Spinal cord (tissue), 10 donors: Measurements from ENCODE around the gene ZNF805. TPM values are rescaled to one million over a fixed set of nuclear protein-coding genes. Genes with fewer than 3 reads are reported as not detected.

Experiments
- DNase-seq, 6 donors: peaks; one replicate each; pipeline versions ENCODE4 v3.0.0 to v3.0.0-alpha.2; 2013 to 2015; ENCODE audit warnings: low spot score in 6 of 6, low read depth in 4 of 6
- H3K27ac ChIP-seq: one replicate; pipeline ENCODE4 v1.5.1; 2013; ENCODE audit warnings: low read depth, low read length, control low read depth
- H3K27me3 ChIP-seq: one replicate; pipeline ENCODE4 v1.6.1; 2013; ENCODE audit warnings: low read length; ENCODE audit not compliant: control insufficient read depth, insufficient read depth
- H3K36me3 ChIP-seq: one replicate; pipeline ENCODE4 v1.6.1; 2013; ENCODE audit warnings: low read length; ENCODE audit not compliant: control insufficient read depth, insufficient read depth
- H3K4me1 ChIP-seq: one replicate; pipeline ENCODE4 v1.6.1; 2013; ENCODE audit warnings: low read length; ENCODE audit not compliant: control insufficient read depth, insufficient read depth
- H3K4me3 ChIP-seq: one replicate; pipeline ENCODE4 v1.5.1; 2013; ENCODE audit warnings: low read depth, low read length, control low read depth
- H3K9me3 ChIP-seq: one replicate; pipeline ENCODE4 v1.6.1; 2013; ENCODE audit warnings: low read length; ENCODE audit not compliant: control insufficient read depth, insufficient read depth
- WGBS: methylation state at CpG from one replicate; pipeline ENCODE4 v1.1.5; 2013; ENCODE audit warnings: missing lambda C conversion rate; ENCODE audit not compliant: insufficient coverage; 5-methylcytosine and 5-hydroxymethylcytosine counted together
- polyA plus RNA-seq, 2 donors: library from polyadenylated mRNA; unstranded; fragments of 120-200 nt; gene quantifications; one replicate each; pipeline ENCODE4 v1.2.1, GENCODE V29; 2013; ENCODE audit not compliant: insufficient read length in 2 of 2
- total RNA-seq, 2 donors: library from RNA; depleted of rRNA in 1 of 2; stranded (reverse); fragments of 120-200 nt in 1 of 2; fragments of >200 nt in 1 of 2; gene quantifications; one replicate each; pipeline versions ENCODE4 v1.2.3 to v1.2.4, GENCODE V29; 2013 to 2014
- donor health status: healthy.

Gene ZNF805
- total and polyA plus RNA-seq, 4 donors: 3.6 to 32.8 (median 16.6) TPM

- H3K36me3 ChIP-seq: peaks cover 6% of the 10 kb centered on the region
- no peaks in the 10 kb centered on the region for H3K27me3 ChIP-seq
- DNase-seq: no peak
- WGBS: 61% methylated on average over 5 of the region's 9 CpGs
- no peak overlapping the region for H3K27ac ChIP-seq
- no peak overlapping the region for H3K4me3 ChIP-seq
- peaks cover 5% of the 10 kb centered on the region for H3K4me1 ChIP-seq
- H3K9me3 ChIP-seq: no peaks in the 10 kb centered on the region
Observed at GRCh38 chr19:57231686-57232085, 8.7 kb upstream of the ZNF805 start.

- Histone ChIP-seq H3K4me1 (peaks cover 5% of the 10 kb centered on the region), H3K27me3 (no peaks in the 10 kb centered on the region), H3K9me3 (no peaks in the 10 kb centered on the region), H3K4me3 (no peak overlapping the region), H3K36me3 (peaks cover 6% of the 10 kb centered on the region), H3K27ac (no peak overlapping the region)
- WGBS: no CpG with 5 or more reads among the region's 1 CpG
- no peak for DNase-seq
Observed at GRCh38 chr19:57233207-57233606, 7.2 kb upstream of the ZNF805 start.

- WGBS: 16% methylated on average over 12 of the region's 12 CpGs
Observed at GRCh38 chr19:57239982-57240310, 486 bp upstream of the ZNF805 start.

DNA sequence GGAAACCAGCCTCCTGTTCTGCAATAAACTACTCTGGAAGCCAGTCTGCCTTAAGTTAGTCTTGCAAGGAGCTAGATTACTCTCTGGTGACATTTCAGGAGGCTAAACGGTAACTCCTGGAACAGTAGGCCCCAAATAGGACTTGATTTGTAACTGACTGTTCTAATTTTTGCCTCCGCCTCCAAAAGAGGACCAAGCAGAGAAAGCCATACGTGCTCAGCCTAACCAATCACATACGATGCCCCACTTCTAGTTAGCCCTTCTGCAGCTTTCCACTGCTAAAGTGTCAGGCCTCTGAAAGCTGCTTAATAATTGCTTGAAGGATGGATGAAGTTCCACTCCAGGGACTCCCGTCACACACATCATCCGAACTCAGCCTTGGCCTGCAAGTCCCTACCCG is 744 bp downstream of the ZNF805 start:
- peaks cover 17% of the 10 kb centered on the region for H3K4me1 ChIP-seq
- no peaks in the 10 kb centered on the region for H3K27me3 ChIP-seq
- H3K36me3 ChIP-seq: peaks cover 17% of the 10 kb centered on the region
- H3K4me3 ChIP-seq: peak overlapping the region; percentile 85
- no peak for DNase-seq
- peak overlapping the region; percentile 86 for H3K27ac ChIP-seq
- H3K9me3 ChIP-seq: no peaks in the 10 kb centered on the region
- WGBS: 30% methylated on average over 6 of the region's 7 CpGs

More at GRCh38 chr19:57239982-57240310, 486 bp upstream of the ZNF805 start:
- Histone ChIP-seq H3K4me3 (peak overlapping the region; percentile 85), H3K27ac (peak overlapping the region; percentile 86), H3K27me3 (no peaks in the 10 kb centered on the region), H3K9me3 (no peaks in the 10 kb centered on the region), H3K36me3 (peaks cover 13% of the 10 kb centered on the region), H3K4me1 (peaks cover 17% of the 10 kb centered on the region)
- DNase-seq: no peak

- Histone ChIP-seq H3K4me1 (peaks cover 17% of the 10 kb centered on the region), H3K4me3 (no peak overlapping the region), H3K9me3 (no peaks in the 10 kb centered on the region), H3K27ac (no peak overlapping the region), H3K36me3 (peaks cover 29% of the 10 kb centered on the region), H3K27me3 (no peaks in the 10 kb centered on the region)
- 100% methylated on average over 3 of the region's 5 CpGs for WGBS
- no peak for DNase-seq
Observed at GRCh38 chr19:57242821-57243220, 2.4 kb downstream of the ZNF805 start.

GRCh38 chr19:57244513-57244912 is 4.1 kb downstream of the ZNF805 start:
- Histone ChIP-seq H3K27ac (no peak overlapping the region), H3K36me3 (peaks cover 39% of the 10 kb centered on the region), H3K27me3 (no peaks in the 10 kb centered on the region), H3K4me3 (no peak overlapping the region), H3K9me3 (no peaks in the 10 kb centered on the region), H3K4me1 (peaks cover 17% of the 10 kb centered on the region)
- WGBS: 100% methylated on average over 2 of the region's 5 CpGs
- DNase-seq: no peak

DNA sequence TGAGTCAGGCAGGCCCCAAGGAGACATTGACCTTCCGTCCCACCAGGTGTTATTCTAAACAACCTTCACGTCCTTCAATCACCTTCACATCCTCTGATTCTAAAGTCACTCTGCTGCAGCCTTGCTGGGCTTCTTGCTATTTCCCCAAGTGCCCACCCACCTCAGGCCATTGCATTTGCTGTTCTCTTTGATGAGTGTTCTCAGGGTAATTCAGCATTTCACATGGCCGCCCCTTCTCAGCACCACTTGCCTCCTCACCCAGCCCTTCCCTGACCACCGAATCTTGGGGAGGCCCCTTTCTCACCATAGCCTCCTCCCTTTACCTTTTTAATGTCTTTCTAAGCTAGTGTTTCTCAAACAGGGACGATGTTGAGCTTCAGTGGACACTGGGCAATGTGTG is 4.6 kb downstream of the ZNF805 start:
- 92% methylated on average over 4 of the region's 5 CpGs for WGBS
- Histone ChIP-seq H3K9me3 (no peaks in the 10 kb centered on the region), H3K27me3 (no peaks in the 10 kb centered on the region), H3K4me1 (peaks cover 12% of the 10 kb centered on the region), H3K36me3 (peaks cover 41% of the 10 kb centered on the region), H3K27ac (no peak overlapping the region), H3K4me3 (no peak overlapping the region)
- DNase-seq: no peak

- no peak overlapping the region for H3K4me3 ChIP-seq
- no peak for DNase-seq
- H3K27me3 ChIP-seq: no peaks in the 10 kb centered on the region
- H3K4me1 ChIP-seq: peaks cover 11% of the 10 kb centered on the region
- WGBS: 89% methylated on average over 4 of the region's 6 CpGs
- no peaks in the 10 kb centered on the region for H3K9me3 ChIP-seq
- peaks cover 46% of the 10 kb centered on the region for H3K36me3 ChIP-seq
- H3K27ac ChIP-seq: no peak overlapping the region
Observed at GRCh38 chr19:57245959-57246358, 5.5 kb downstream of the ZNF805 start.

DNA sequence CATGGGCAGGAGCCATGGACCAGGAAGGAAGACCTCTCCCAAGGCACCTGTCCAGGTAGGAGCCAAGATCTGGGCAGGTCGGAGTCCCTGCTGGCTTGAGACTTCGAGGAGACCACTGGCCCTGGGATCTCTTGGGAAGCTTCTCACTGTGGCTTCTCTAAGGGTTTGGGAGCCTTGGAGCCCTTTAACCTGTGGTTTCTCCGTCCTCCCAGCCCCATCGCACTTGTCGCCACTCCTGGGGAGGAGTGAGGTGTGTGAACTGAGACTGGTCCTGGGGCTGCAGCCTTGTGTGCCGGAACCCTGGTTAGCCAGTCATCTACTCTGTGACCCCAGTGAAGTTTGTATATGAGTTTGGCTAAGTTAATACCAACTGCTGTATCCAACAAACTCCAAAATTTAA is 8.2 kb downstream of the ZNF805 start:
- Histone ChIP-seq H3K27me3 (no peaks in the 10 kb centered on the region), H3K36me3 (peaks cover 51% of the 10 kb centered on the region), H3K27ac (no peak overlapping the region), H3K4me3 (no peak overlapping the region), H3K4me1 (no peaks in the 10 kb centered on the region), H3K9me3 (no peaks in the 10 kb centered on the region)
- no peak for DNase-seq
- WGBS: 97% methylated on average over 4 of the region's 6 CpGs

DNA sequence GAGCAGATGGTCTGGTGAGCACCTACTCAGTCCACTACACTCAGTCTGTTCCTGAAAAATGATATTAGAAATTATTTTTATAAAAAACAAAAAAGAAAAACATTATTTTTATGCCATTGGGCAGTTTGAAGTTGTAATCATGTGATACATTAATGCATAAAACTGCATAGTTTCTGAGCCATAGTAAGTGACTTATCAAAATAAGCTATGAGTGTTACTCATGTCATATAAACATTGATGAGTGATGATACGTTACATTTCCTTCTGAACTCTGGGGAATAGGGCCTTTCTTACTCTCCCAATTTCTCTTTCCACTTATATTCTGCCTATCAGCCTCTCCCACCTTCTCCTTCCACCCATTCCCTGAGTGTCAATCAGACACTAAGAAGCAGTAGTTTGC is 8.9 kb downstream of the ZNF805 start:
- no peak overlapping the region for H3K27ac ChIP-seq
- DNase-seq: no peak
- no peaks in the 10 kb centered on the region for H3K27me3 ChIP-seq
- no peaks in the 10 kb centered on the region for H3K9me3 ChIP-seq
- H3K4me3 ChIP-seq: no peak overlapping the region
- H3K4me1 ChIP-seq: no peaks in the 10 kb centered on the region
- H3K36me3 ChIP-seq: peaks cover 50% of the 10 kb centered on the region
- no CpG with 5 or more reads among the region's 1 CpG for WGBS
